HL-60 (cell line): ENCODE results near the gene ACTA1.
"Not testable (repeated sequence)": the region's sequence is repeated elsewhere in the genome, so short reads cannot be mapped to it uniquely, and the experiment has no call there.

Experiments
- POLR2AphosphoS5 ChIP-seq: IDR thresholded peaks from 2 replicates; pipeline ENCODE4 v1.6.1; 2012; ENCODE audit warnings: low read depth
- TF ChIP-seq, protein P1 (sequence below): IDR thresholded peaks from one replicate; pipeline ENCODE4 v1.5.1; 2011; ENCODE audit warnings: low read length, control low read depth, inconsistent platforms; ENCODE audit not compliant: insufficient read depth
- TF ChIP-seq, protein P2 (sequence below): IDR thresholded peaks from 2 replicates; pipeline ENCODE4 v1.6.1; 2012; ENCODE audit warnings: low read depth; ENCODE audit not compliant: insufficient replicate concordance

DNA sequence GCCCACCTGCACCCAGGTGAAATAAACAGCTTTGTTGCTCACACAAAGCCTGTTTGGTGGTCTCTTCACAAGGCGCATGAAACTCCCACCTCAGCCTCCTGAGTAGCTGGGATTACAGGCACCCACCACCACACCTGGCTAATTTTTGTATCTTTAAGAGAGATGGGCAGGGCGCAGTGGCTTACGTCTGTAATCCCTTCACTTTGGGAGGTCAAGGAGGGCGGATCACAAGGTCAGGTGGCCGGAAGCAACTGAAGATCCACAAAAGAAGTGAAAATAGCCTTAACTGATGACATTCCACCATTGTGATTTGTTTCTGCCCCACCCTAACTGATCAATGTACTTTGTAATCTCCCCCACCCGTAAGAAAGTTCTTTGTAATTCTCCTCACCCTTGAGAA, 15.3 kb downstream of the ACTA1 start:
- TF ChIP-seq, protein P1, sequence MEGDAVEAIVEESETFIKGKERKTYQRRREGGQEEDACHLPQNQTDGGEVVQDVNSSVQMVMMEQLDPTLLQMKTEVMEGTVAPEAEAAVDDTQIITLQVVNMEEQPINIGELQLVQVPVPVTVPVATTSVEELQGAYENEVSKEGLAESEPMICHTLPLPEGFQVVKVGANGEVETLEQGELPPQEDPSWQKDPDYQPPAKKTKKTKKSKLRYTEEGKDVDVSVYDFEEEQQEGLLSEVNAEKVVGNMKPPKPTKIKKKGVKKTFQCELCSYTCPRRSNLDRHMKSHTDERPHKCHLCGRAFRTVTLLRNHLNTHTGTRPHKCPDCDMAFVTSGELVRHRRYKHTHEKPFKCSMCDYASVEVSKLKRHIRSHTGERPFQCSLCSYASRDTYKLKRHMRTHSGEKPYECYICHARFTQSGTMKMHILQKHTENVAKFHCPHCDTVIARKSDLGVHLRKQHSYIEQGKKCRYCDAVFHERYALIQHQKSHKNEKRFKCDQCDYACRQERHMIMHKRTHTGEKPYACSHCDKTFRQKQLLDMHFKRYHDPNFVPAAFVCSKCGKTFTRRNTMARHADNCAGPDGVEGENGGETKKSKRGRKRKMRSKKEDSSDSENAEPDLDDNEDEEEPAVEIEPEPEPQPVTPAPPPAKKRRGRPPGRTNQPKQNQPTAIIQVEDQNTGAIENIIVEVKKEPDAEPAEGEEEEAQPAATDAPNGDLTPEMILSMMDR, result not testable (repeated sequence)
- TF ChIP-seq POLR2AphosphoS5, result not testable (repeated sequence)
- TF ChIP-seq, protein P2, sequence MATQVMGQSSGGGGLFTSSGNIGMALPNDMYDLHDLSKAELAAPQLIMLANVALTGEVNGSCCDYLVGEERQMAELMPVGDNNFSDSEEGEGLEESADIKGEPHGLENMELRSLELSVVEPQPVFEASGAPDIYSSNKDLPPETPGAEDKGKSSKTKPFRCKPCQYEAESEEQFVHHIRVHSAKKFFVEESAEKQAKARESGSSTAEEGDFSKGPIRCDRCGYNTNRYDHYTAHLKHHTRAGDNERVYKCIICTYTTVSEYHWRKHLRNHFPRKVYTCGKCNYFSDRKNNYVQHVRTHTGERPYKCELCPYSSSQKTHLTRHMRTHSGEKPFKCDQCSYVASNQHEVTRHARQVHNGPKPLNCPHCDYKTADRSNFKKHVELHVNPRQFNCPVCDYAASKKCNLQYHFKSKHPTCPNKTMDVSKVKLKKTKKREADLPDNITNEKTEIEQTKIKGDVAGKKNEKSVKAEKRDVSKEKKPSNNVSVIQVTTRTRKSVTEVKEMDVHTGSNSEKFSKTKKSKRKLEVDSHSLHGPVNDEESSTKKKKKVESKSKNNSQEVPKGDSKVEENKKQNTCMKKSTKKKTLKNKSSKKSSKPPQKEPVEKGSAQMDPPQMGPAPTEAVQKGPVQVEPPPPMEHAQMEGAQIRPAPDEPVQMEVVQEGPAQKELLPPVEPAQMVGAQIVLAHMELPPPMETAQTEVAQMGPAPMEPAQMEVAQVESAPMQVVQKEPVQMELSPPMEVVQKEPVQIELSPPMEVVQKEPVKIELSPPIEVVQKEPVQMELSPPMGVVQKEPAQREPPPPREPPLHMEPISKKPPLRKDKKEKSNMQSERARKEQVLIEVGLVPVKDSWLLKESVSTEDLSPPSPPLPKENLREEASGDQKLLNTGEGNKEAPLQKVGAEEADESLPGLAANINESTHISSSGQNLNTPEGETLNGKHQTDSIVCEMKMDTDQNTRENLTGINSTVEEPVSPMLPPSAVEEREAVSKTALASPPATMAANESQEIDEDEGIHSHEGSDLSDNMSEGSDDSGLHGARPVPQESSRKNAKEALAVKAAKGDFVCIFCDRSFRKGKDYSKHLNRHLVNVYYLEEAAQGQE, result not testable (repeated sequence)
